Tibial artery (tissue), 4 donors: ENCODE results near the gene PSMC2.

Experiments used
- DNase-seq, 2 donors: peaks; one replicate each; pipeline ENCODE4 v3.0.0-alpha.2; 2019
- H3K27ac ChIP-seq, 2 donors: fragments of 200-600 bp; sonication (generic) in 1 of 2; 1 replicate in 1 of 2; 2 replicates in 1 of 2; pipeline ENCODE4 v1.5.1; 2018 to 2019; ENCODE audit warnings: mild to moderate bottlenecking in 1 of 2
- H3K27me3 ChIP-seq, 2 donors: fragments of 200-600 bp; sonication (generic) in 1 of 2; one replicate each; pipeline versions ENCODE4 v1.5.1 to v1.6.0; 2016 to 2019
- H3K36me3 ChIP-seq, 3 donors: fragments of 200-600 bp; sonication (generic) in 2 of 3; one replicate each; pipeline ENCODE4 v1.5.1; 2016 to 2019; ENCODE audit warnings: mild to moderate bottlenecking in 2 of 3
- H3K4me1 ChIP-seq, 4 donors: fragments of 200-600 bp; sonication (generic) in 2 of 4; 1 replicate in 3 of 4; 2 replicates in 1 of 4; pipeline ENCODE4 v1.5.1; 2016 to 2019
- H3K4me3 ChIP-seq, 2 donors: fragments of 200-600 bp; sonication (generic) in 1 of 2; 1 replicate in 1 of 2; 2 replicates in 1 of 2; pipeline ENCODE4 v1.5.1; 2018 to 2019; ENCODE audit warnings: mild to moderate bottlenecking in 2 of 2
- H3K9me3 ChIP-seq, 3 donors: fragments of 200-600 bp; sonication (generic) in 1 of 3; one replicate each; pipeline ENCODE4 v1.5.1; 2016 to 2019
- intact Hi-C: fragments of 100-400 bp; cut with DNase I; formaldehyde crosslinking; loops from one replicate; pipeline ENCODE4 v1.15.0; 2023; ENCODE audit warnings: low total_unique reads
- TF ChIP-seq, protein P1 (sequence below), 2 experiments: fragments of 200-600 bp in 1 of 2; fragments of 450-650 bp in 1 of 2; IDR thresholded peaks; one replicate each; pipeline ENCODE4 v1.5.1; 2017 to 2019; ENCODE audit warnings: antibody characterized with exemption in 2 of 2, mild to moderate bottlenecking in 1 of 2, moderate library complexity in 1 of 2

Gene PSMC2

DNA sequence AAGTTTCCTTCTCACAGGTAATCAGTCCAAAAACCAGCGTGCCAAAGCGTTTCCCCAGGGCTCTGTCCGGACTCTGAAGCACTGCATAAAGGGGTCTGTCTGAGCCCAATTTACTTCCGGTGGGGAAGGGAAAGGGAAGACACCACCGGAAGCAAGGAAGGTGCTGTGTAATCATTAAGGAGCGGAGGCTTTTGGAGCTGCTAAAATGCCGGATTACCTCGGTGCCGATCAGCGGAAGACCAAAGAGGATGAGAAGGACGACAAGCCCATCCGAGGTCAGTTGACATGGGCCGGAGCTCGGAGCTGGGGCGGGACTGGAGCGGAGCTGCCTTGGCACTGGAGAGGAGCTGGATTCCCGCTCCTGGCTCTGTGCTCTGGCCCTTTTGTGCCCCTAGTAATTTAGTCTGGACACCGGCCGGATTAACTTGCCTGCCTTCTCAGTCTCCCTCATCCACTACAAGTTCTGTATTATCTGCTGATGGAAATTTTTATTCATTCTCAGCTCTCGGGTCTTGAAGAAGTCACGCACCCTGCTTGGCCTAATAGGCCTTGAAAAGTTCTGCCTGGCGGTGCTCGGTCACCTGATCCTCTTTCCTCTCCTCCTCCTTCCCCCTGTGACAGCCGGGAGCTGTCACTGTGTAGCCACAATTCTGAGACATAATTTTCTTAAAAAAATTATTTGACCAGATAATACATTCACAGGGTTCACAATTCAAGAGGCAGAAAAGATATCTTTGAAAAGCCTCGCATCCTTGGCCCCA lies at the start of gene PSMC2:
Gene PSMC2, plus strand, starts transcription at position 137 of the 761 bp plus-strand sequence. Its CDS starts 69 bp downstream, at position 206.
- H3K27ac ChIP-seq, result peak within 1 kb of the TSS; percentile 93 to 94
- peak; percentile 81 to 87 for DNase-seq
- intact Hi-C loops, result no loop called here
- H3K4me1 ChIP-seq, result peaks cover 0 to 63% (median 50%) of the 10 kb centered on the region in 4 donors
- H3K4me3 ChIP-seq, result peak within 1 kb of the TSS; percentile 83 to 96
- TF ChIP-seq, protein P1, sequence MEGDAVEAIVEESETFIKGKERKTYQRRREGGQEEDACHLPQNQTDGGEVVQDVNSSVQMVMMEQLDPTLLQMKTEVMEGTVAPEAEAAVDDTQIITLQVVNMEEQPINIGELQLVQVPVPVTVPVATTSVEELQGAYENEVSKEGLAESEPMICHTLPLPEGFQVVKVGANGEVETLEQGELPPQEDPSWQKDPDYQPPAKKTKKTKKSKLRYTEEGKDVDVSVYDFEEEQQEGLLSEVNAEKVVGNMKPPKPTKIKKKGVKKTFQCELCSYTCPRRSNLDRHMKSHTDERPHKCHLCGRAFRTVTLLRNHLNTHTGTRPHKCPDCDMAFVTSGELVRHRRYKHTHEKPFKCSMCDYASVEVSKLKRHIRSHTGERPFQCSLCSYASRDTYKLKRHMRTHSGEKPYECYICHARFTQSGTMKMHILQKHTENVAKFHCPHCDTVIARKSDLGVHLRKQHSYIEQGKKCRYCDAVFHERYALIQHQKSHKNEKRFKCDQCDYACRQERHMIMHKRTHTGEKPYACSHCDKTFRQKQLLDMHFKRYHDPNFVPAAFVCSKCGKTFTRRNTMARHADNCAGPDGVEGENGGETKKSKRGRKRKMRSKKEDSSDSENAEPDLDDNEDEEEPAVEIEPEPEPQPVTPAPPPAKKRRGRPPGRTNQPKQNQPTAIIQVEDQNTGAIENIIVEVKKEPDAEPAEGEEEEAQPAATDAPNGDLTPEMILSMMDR (IDR thresholded peaks at IDR 0.05), result no peak
- no peaks in the 10 kb centered on the region for H3K9me3 ChIP-seq
- H3K27me3 ChIP-seq, result no peaks in the 10 kb centered on the region
- peaks cover 0 to 11% (median 4%) of the 10 kb centered on the region in 3 donors for H3K36me3 ChIP-seq

DNA sequence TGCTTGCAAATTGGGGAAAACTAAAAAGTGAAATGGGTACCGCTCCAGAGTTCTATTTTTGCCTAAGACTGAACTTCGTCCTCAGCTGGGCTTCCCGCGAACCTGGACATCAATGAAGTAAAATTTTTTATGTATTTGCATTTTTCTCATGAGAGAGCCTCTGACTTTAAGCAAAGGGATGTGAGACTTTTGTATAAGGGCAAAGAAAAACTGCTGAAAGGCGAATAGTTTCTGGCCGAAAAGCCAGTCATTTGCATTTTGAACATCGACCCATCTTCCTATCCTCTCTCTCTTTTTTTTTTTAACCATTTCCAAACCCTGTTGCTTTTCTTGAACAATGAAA lies 49.6 kb upstream of the PSMC2 start:
- TF ChIP-seq, protein P1 (IDR thresholded peaks at IDR 0.05), result no peak
- Histone ChIP-seq H3K4me1 (peaks cover 0 to 24% (median 16%) of the 10 kb centered on the region in 4 donors), H3K9me3 (no peaks in the 10 kb centered on the region), H3K36me3 (peaks cover 33 to 38% (median 36%) of the 10 kb centered on the region in 3 donors), H3K4me3 (peak overlapping the region; percentile 90 to 91), H3K27ac (peak overlapping the region; percentile 90 to 91), H3K27me3 (no peaks in the 10 kb centered on the region)
- intact Hi-C loops, result loop anchor here (5.0 kb wide), 1 partner anchor 151 kb away; the partner anchor contains the start of gene NAPEPLD
- no peak for DNase-seq

DNA sequence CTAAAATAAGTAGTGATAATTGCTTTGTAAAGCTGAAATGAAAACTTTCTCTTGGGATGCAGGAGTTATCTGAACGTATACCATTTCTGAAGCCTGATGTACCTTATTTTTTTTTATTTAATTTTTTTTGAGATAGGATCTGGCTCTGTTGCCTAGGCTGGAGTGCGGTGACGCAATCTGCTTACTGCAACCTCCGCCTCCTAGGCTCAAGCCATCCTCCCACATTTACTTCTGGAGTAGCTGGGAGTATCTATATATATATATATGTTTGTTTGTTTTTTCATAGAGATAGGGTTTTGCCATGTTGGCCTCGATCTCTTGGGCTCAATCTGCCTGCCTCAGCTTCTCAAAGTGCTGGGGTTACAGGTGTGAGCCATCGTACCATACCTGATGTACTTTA lies 47.8 kb upstream of the PSMC2 start:
- no peak for DNase-seq
- intact Hi-C loops, result loop anchor here (5.0 to 10.0 kb wide), 2 partner anchors 65 to 152 kb away; partner anchors contain the start of gene NAPEPLD

DNA sequence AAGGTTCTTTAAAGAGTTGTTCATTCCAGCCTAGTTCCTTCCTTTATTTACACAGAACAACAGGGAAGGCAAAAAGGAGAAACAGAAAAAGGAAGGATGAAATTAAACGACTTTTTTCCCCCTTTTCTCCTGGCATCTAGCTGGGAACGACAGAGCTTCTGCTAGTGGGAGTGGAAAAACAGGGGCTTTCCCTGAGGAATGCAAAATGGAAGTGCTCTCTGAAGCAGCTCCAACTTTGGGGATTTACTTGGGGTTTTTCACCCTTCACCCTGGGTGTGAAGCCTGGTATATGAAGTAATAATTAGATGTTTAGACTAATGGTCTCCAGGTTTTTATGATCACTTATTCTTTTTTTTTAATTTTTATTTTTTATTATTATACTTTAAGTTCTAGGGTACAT lies 46.0 kb upstream of the PSMC2 start:
- H3K27me3 ChIP-seq, result no peaks in the 10 kb centered on the region
- H3K36me3 ChIP-seq, result peaks cover 67 to 70% (median 67%) of the 10 kb centered on the region in 3 donors
- intact Hi-C loops, result loop anchor here (10.0 kb wide), 1 partner anchor 63 kb away; no protein-coding TSS in a partner anchor
- no peak overlapping the region for H3K4me3 ChIP-seq
- H3K4me1 ChIP-seq, result peaks cover 0 to 24% (median 16%) of the 10 kb centered on the region in 4 donors
- TF ChIP-seq, protein P1 (IDR thresholded peaks at IDR 0.05), result no peak
- no peaks in the 10 kb centered on the region for H3K9me3 ChIP-seq
- no peak for DNase-seq
- H3K27ac ChIP-seq, result no peak overlapping the region

More for the DNA sequence above, 47.8 kb upstream of the PSMC2 start:
- TF ChIP-seq, protein P1 (IDR thresholded peaks at IDR 0.05), result no peak
- peaks cover 50 to 53% (median 52%) of the 10 kb centered on the region in 3 donors for H3K36me3 ChIP-seq
- H3K4me3 ChIP-seq, result no peak overlapping the region
- H3K9me3 ChIP-seq, result no peaks in the 10 kb centered on the region
- peaks cover 0 to 24% (median 16%) of the 10 kb centered on the region in 4 donors for H3K4me1 ChIP-seq
- no peaks in the 10 kb centered on the region for H3K27me3 ChIP-seq
- H3K27ac ChIP-seq, result no peak overlapping the region

DNA sequence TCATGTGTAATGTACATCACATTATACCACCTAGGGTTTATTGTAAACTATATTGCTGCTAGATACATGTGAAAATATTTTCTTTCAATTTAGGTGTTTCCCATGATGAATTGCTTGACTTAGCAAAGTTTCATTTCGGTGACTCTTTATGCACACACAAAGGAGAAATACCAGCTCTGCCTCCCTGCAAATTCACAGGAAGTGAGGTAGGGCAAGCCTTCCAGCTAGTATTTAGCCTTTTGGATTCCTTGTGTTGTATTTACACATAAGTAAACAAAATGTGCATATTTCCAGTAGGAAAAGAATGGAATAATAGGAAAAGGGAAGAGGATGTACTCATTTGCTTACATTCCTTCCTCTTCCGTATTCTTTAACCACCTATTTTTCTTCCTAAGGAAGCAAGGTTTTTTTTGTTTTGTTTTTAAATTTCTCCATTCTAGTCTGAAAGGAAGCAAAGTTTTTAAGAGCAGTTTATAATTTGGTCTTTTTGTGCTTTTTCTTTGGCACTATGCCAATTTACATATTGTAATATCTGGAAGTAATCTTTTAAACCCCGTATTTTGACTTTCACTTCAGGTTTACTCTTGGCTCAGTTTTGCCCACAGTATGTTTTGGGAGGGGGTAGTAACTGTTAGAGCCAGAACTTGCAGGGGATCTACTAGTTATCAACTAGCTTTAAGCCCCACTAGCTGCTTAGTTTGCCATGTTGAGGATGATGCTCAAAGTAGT lies 39.8 kb upstream of the PSMC2 start:
- no peak overlapping the region for H3K4me3 ChIP-seq
- no peaks in the 10 kb centered on the region for H3K4me1 ChIP-seq
- H3K36me3 ChIP-seq, result peaks cover 91 to 96% (median 96%) of the 10 kb centered on the region in 3 donors
- no peaks in the 10 kb centered on the region for H3K27me3 ChIP-seq
- no peak overlapping the region for H3K27ac ChIP-seq
- intact Hi-C loops, result loop anchor here (10.0 kb wide), 1 partner anchor 57 kb away; no protein-coding TSS in a partner anchor
- H3K9me3 ChIP-seq, result no peaks in the 10 kb centered on the region
- DNase-seq, result no peak
- TF ChIP-seq, protein P1 (IDR thresholded peaks at IDR 0.05), result no peak
